WTC11 (cell line): ENCODE measurements around the gene LPP. TPM values are rescaled to one million over a fixed set of nuclear protein-coding genes. Genes with fewer than 3 reads are reported as not detected.

Source experiments
- ATAC-seq: fragments of 200-7000 bp; cut with Tn5 transposase; 2 replicates; pipeline ENCODE4 v1.10.0; 2021; ENCODE audit warnings: mild to moderate bottlenecking, moderate library complexity
- CTCF ChIA-PET: fragments of 300-600 bp; sonication (Branson Sonifier 250); formaldehyde crosslinking; loops from one replicate; lab custom pipeline; 2021; ENCODE audit warnings: antibody characterized with exemption; lab: Charles Lee
- POLR2A ChIA-PET: fragments of 350-600 bp; sonication (Branson Sonifier 250); formaldehyde crosslinking; loops from one replicate; lab custom pipeline; 2021; ENCODE audit warnings: antibody characterized with exemption; lab: Charles Lee
- DNase-seq: peaks from one replicate; pipeline ENCODE4 v3.0.0; 2021; ENCODE audit warnings: low spot score
- H3K27ac Mint-ChIP-seq: 2 replicates; pipeline ENCODE4 v1.8.0; 2021; ENCODE audit warnings: mixed read lengths
- H3K27me3 Mint-ChIP-seq: 2 replicates; pipeline ENCODE4 v1.8.0; 2021; ENCODE audit warnings: low read depth, mild to moderate bottlenecking, moderate library complexity, mixed read lengths
- H3K36me3 Mint-ChIP-seq: 2 replicates; pipeline ENCODE4 v1.8.0; 2021; ENCODE audit warnings: mixed read lengths
- H3K4me1 Mint-ChIP-seq: 2 replicates; pipeline ENCODE4 v1.8.0; 2022; ENCODE audit warnings: mixed read lengths
- H3K4me3 Mint-ChIP-seq: 2 replicates; pipeline ENCODE4 v1.8.0; 2021; ENCODE audit warnings: mild to moderate bottlenecking, moderate library complexity, mixed read lengths
- H3K9me3 Mint-ChIP-seq: 2 replicates; pipeline ENCODE4 v1.8.0; 2021; ENCODE audit warnings: mixed read lengths
- CBFB ChIP-seq: sonication (generic); formaldehyde crosslinking; IDR thresholded peaks from 2 replicates; pipeline ENCODE4 v1.8.1; 2022; ENCODE audit warnings: mild to moderate bottlenecking, low read depth, missing genetic modification reagents
- FOXK1 ChIP-seq: sonication (generic); formaldehyde crosslinking; IDR thresholded peaks from 2 replicates; pipeline ENCODE4 v1.8.0; 2022; ENCODE audit warnings: mild to moderate bottlenecking, moderate library complexity, missing genetic modification reagents
- JAZF1 ChIP-seq: fragments of 250-450 bp; sonication (Bioruptor Pico); IDR thresholded peaks from 2 replicates; pipeline ENCODE4 v1.9.0; 2021; ENCODE audit warnings: moderate library complexity, mild to moderate bottlenecking, inconsistent platforms
- JUN ChIP-seq: sonication (generic); formaldehyde crosslinking; IDR thresholded peaks from 2 replicates; pipeline ENCODE4 v1.8.0; 2023; ENCODE audit warnings: mild to moderate bottlenecking, missing genetic modification reagents
- NR1H2 ChIP-seq: sonication (generic); formaldehyde crosslinking; IDR thresholded peaks from 2 replicates; pipeline ENCODE4 v1.9.0; 2021; ENCODE audit warnings: mild to moderate bottlenecking, moderate library complexity, missing genetic modification reagents
- NR2C2 ChIP-seq: sonication (generic); formaldehyde crosslinking; IDR thresholded peaks from 2 replicates; pipeline ENCODE4 v1.8.0; 2022; ENCODE audit warnings: mild to moderate bottlenecking, missing genetic modification reagents
- RELA ChIP-seq: sonication (generic); formaldehyde crosslinking; IDR thresholded peaks from 2 replicates; pipeline ENCODE4 v1.8.1; 2022; ENCODE audit warnings: missing genetic modification reagents, mild to moderate bottlenecking, borderline replicate concordance
- RORB ChIP-seq: fragments of 250-450 bp; sonication (Bioruptor Pico); IDR thresholded peaks from 2 replicates; pipeline ENCODE4 v1.9.0; 2021; ENCODE audit warnings: mild to moderate bottlenecking
- SOX15 ChIP-seq: fragments of 250-450 bp; sonication (Bioruptor Pico); IDR thresholded peaks from 2 replicates; pipeline ENCODE4 v1.9.0; 2021; ENCODE audit warnings: mild to moderate bottlenecking
- ZNF219 ChIP-seq: sonication (generic); formaldehyde crosslinking; IDR thresholded peaks from 2 replicates; pipeline ENCODE4 v1.8.0; 2023; ENCODE audit warnings: missing genetic modification reagents, mild to moderate bottlenecking, borderline replicate concordance
- ZNF423 ChIP-seq: fragments of 250-450 bp; sonication (Bioruptor Pico); IDR thresholded peaks from 2 replicates; pipeline ENCODE4 v2.1.2; 2022; ENCODE audit warnings: mild to moderate bottlenecking, moderate library complexity
- total RNA-seq: library from RNA; stranded (reverse); gene quantifications from 3 replicates; pipeline ENCODE4 v1.2.3, GENCODE V29; 2021
- TF ChIP-seq, protein P1 (sequence below): fragments of 200-600 bp; IDR thresholded peaks from 2 replicates; pipeline ENCODE4 v1.8.0; 2022; ENCODE audit warnings: antibody characterized with exemption
- TF ChIP-seq, protein P2 (sequence below): fragments of 250-450 bp; sonication (Bioruptor Pico); IDR thresholded peaks from 2 replicates; pipeline ENCODE4 v1.8.0; 2021; ENCODE audit warnings: mild to moderate bottlenecking
- TF ChIP-seq, protein P3 (sequence below): fragments of 250-450 bp; sonication (Bioruptor Pico); IDR thresholded peaks from 2 replicates; pipeline ENCODE4 v1.9.0; 2021; ENCODE audit warnings: moderate library complexity, mild to moderate bottlenecking, inconsistent platforms, borderline replicate concordance
- TF ChIP-seq, protein P4 (sequence below): sonication (generic); formaldehyde crosslinking; IDR thresholded peaks from 2 replicates; pipeline ENCODE4 v1.8.0; 2022; ENCODE audit warnings: mild to moderate bottlenecking, missing genetic modification reagents
- TF ChIP-seq, protein P5 (sequence below): fragments of 250-450 bp; sonication (Bioruptor Pico); IDR thresholded peaks from 2 replicates; pipeline ENCODE4 v1.9.0; 2021; ENCODE audit warnings: mild to moderate bottlenecking

LPP gene
- total RNA-seq, 1 experiment from 2014 or later = 49.6 TPM

DNA sequence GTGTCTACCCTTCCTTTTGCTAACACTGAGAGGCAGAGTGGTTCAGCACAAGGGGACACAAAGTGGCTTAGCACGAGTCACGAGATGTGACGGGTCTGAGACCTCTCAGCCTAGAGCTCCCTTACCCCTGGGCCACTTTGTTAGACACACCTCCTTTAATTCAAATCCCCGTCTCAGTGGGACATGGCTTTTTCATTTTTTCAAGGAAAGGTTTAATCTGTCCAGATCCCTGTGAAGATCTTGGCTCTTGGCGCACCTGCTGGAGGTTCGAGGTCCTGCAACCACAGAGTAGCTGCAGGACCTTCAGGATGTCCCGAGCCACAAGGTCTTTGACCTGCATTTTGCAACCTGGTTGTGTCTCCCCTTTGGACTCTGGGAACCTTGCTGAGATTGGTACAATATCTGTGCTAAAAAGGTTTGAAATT, 52.0 kb downstream of the LPP start:
- peak; percentile 48 for DNase-seq
- ATAC-seq = peak; percentile 64
- no peak overlapping the region for H3K27ac Mint-ChIP-seq
- no peaks in the 10 kb centered on the region for H3K9me3 Mint-ChIP-seq
- TF ChIP-seq, protein P1, sequence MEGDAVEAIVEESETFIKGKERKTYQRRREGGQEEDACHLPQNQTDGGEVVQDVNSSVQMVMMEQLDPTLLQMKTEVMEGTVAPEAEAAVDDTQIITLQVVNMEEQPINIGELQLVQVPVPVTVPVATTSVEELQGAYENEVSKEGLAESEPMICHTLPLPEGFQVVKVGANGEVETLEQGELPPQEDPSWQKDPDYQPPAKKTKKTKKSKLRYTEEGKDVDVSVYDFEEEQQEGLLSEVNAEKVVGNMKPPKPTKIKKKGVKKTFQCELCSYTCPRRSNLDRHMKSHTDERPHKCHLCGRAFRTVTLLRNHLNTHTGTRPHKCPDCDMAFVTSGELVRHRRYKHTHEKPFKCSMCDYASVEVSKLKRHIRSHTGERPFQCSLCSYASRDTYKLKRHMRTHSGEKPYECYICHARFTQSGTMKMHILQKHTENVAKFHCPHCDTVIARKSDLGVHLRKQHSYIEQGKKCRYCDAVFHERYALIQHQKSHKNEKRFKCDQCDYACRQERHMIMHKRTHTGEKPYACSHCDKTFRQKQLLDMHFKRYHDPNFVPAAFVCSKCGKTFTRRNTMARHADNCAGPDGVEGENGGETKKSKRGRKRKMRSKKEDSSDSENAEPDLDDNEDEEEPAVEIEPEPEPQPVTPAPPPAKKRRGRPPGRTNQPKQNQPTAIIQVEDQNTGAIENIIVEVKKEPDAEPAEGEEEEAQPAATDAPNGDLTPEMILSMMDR = peak; percentile 53; the same call in 1 of the 2 replicates
- no peak for TF ChIP-seq JAZF1 (CRISPR knock-in tag)
- TF ChIP-seq, all 79 proteins: peak for 1
- H3K4me3 Mint-ChIP-seq = no peak overlapping the region
- H3K27me3 Mint-ChIP-seq = no peaks in the 10 kb centered on the region
- ChIA-PET CTCF (interaction anchor here (0.5 to 4.5 kb wide), 19 partner anchors 9 to 1489 kb away, joined by 3 to 29 read pairs (median 3); partner anchors contain the start of gene BCL6), POLR2A (no interaction called here)
- H3K36me3 Mint-ChIP-seq = no peaks in the 10 kb centered on the region
- peaks cover 30% of the 10 kb centered on the region for H3K4me1 Mint-ChIP-seq

DNA sequence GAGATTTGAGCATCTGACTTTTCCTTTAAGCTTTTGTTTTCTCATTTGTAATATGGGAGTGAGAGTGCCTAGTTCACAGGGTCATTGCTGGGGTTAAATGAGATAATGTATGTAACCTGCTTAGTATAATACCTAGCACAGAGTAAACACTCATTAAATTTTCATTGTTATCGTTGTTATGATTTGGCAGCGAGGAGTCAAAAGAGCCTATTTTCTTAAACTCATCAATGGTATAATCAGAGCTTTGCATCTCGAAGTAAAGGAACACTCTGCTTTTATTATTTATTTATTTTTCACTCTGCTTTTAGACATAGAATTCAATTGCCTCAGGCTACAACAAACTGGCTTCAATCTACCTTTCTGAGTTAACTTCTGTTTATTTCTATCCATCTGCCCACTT, 52.8 kb downstream of the LPP start:
- Mint-ChIP-seq H3K9me3 (no peaks in the 10 kb centered on the region), H3K27me3 (no peaks in the 10 kb centered on the region)
- CTCF ChIA-PET = interaction anchor here (1.4 to 4.5 kb wide), 3 partner anchors 11 to 467 kb away, joined by 3 to 29 read pairs (median 5); no protein-coding TSS in a partner anchor

More for the DNA sequence above, 52.8 kb downstream of the LPP start:
- TF ChIP-seq, protein P2, sequence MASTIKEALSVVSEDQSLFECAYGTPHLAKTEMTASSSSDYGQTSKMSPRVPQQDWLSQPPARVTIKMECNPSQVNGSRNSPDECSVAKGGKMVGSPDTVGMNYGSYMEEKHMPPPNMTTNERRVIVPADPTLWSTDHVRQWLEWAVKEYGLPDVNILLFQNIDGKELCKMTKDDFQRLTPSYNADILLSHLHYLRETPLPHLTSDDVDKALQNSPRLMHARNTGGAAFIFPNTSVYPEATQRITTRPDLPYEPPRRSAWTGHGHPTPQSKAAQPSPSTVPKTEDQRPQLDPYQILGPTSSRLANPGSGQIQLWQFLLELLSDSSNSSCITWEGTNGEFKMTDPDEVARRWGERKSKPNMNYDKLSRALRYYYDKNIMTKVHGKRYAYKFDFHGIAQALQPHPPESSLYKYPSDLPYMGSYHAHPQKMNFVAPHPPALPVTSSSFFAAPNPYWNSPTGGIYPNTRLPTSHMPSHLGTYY = no peak
- TF ChIP-seq RORB (no peak), ZNF219 (CRISPR knock-in tag) (no peak), RELA (CRISPR knock-in tag) (no peak), SOX15 (CRISPR knock-in tag) (no peak), NR2C2 (CRISPR knock-in tag) (no peak), ZNF423 (CRISPR knock-in tag) (no peak), FOXK1 (CRISPR knock-in tag) (no peak), JUN (CRISPR knock-in tag) (no peak), NR1H2 (CRISPR knock-in tag) (no peak), CBFB (CRISPR knock-in tag) (no peak)
- TF ChIP-seq, protein P3, sequence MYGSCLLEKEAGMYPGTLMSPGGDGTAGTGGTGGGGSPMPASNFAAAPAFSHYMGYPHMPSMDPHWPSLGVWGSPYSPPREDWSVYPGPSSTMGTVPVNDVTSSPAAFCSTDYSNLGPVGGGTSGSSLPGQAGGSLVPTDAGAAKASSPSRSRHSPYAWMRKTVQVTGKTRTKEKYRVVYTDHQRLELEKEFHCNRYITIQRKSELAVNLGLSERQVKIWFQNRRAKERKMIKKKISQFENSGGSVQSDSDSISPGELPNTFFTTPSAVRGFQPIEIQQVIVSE (CRISPR knock-in tag) = no peak
- TF ChIP-seq, protein P4, sequence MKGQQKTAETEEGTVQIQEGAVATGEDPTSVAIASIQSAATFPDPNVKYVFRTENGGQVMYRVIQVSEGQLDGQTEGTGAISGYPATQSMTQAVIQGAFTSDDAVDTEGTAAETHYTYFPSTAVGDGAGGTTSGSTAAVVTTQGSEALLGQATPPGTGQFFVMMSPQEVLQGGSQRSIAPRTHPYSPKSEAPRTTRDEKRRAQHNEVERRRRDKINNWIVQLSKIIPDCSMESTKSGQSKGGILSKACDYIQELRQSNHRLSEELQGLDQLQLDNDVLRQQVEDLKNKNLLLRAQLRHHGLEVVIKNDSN (CRISPR knock-in tag) = no peak
- TF ChIP-seq, protein P5, sequence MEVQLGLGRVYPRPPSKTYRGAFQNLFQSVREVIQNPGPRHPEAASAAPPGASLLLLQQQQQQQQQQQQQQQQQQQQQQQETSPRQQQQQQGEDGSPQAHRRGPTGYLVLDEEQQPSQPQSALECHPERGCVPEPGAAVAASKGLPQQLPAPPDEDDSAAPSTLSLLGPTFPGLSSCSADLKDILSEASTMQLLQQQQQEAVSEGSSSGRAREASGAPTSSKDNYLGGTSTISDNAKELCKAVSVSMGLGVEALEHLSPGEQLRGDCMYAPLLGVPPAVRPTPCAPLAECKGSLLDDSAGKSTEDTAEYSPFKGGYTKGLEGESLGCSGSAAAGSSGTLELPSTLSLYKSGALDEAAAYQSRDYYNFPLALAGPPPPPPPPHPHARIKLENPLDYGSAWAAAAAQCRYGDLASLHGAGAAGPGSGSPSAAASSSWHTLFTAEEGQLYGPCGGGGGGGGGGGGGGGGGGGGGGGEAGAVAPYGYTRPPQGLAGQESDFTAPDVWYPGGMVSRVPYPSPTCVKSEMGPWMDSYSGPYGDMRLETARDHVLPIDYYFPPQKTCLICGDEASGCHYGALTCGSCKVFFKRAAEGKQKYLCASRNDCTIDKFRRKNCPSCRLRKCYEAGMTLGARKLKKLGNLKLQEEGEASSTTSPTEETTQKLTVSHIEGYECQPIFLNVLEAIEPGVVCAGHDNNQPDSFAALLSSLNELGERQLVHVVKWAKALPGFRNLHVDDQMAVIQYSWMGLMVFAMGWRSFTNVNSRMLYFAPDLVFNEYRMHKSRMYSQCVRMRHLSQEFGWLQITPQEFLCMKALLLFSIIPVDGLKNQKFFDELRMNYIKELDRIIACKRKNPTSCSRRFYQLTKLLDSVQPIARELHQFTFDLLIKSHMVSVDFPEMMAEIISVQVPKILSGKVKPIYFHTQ (CRISPR knock-in tag) = no peak
- TF ChIP-seq, protein P1 = no peak
- H3K4me3 Mint-ChIP-seq = no peak overlapping the region
- POLR2A ChIA-PET = interaction anchor here (0.7 kb wide), 1 partner anchor 550 kb away, joined by 3 read pairs; no protein-coding TSS in a partner anchor
- no peaks in the 10 kb centered on the region for H3K36me3 Mint-ChIP-seq
- H3K27ac Mint-ChIP-seq = no peak overlapping the region
- no peak for ATAC-seq
- no peak for DNase-seq
- peaks cover 32% of the 10 kb centered on the region for H3K4me1 Mint-ChIP-seq
